NAMALWA (cell line): ENCODE data around the gene SLC25A28.
"Not testable (repeated sequence)": the region's sequence is repeated elsewhere in the genome, so short reads cannot be mapped to it uniquely, and the experiment has no call there.

ENCODE experiments used
- DNase-seq: peaks from one replicate; pipeline ENCODE4 v3.0.0-alpha.2; 2015; ENCODE audit warnings: low spot score

The SLC25A28 gene

DNA sequence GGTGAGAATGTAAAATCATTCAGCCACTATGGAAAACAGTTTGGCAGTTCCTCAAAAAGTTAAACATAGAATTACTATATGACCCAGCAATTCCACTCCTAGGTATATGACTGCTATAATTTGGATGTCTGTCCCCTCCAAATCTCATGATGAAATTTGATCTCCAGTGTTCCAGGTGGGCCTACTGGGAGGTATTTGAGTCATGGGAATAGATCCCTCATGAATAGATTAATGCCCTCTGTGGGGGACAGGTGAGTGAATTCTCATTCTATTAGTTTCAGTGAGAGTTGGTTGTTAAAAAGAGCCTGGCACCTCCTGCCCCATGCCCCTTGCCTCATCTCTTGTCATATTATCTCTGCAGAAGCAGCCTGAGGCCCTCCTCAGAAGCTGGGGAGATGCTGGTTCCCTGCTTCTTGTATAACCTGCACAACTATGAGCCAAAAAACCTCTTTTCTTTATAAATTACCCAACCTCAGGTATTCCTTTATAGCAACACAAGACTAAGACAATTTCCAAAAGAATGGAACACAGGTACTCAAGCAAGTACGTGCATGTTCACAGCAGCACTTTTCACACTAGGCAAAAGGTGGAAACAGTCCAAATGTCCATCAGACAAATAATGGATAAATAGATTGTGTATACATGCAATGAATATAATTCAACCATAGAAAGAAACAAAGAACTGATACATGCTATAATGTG, 8.8 kb upstream of the SLC25A28 start:
- no peak for DNase-seq

DNA sequence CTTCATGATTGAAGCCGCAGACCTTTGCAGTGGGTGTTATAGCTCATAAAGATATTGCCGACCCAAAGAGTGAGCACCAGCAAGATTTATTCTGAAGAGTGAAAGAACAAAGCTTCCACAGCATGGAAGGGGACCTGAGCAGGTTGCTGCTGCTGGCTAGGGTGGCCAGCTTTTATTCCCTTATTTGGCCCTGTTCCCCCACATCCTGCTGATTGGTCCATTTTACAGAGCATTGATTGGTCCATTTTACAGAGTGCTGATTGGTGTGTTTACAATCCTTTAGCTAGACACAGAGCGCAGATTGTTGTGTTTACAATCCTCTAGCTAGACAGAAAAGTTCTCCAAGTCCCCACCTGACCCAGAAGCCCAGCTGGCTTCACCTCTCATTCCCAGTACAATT, 4.9 kb upstream of the SLC25A28 start:
- DNase-seq = not testable (repeated sequence)

GRCh38 chr10:99623919-99624318, 3.7 kb upstream of the SLC25A28 start:
- no peak for DNase-seq

GRCh38 chr10:99621454-99622251, 1.4 kb upstream of the SLC25A28 start:
- no peak for DNase-seq

DNA sequence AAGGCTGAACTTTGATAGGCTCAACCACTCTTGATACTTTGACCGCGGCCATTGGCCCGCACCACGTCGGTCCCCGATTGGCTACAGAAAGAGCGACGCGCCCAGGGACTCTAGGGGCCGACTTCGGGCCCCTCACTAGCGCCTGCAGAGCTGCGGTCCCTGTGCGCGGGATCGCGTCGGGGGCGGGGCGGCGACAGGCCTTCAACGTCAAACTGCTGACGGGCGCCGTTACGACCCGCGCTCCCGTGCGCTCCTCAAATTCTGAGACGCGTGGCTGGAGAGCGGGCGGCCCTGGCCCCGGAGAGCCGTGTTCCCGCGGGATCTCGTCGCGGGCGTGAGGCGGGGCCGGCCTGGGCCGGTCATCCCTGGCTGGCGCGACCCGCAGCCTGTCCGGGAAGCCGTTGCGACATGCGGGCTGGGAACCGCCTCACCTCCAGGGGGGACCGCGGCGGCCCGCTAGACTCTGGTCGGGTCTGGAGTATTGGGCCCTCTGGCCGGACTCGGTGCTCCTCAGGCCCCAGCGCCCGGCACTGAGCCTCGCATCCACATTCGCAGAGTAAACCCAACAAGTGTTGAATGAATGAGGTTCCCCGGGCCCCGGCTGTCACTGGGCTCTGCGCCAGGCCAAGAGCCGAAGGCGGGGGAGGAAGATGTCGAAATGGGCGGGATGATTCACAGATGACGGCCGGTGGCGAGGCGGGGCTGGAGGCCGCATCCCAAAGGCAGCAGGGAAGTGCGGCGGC, 643 bp upstream of the SLC25A28 start:
- peak; percentile 71 for DNase-seq

GRCh38 chr10:99619090-99619800, 994 bp downstream of the SLC25A28 start:
- DNase-seq = peak; percentile 68

DNA sequence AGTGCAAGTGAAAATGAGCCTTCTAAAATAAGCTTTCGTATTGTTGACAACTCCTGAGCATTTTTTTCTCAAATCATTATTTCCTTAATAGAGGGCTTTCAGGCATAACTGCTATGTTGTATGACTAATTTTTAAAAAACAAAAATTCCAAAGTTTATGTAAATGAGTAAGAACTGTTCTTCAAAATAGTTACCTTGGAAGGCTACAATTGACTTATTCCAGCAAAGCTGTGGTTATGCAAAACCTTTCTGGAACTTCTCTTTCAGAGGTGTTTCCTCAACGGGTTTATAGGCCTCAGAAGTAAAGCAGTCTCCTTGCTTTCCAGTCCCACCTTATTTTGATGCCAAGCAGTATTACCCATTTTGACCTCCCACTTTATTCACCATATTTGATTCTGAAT, 2.5 kb downstream of the SLC25A28 start:
- DNase-seq = no peak

GRCh38 chr10:99615426-99615825, 4.8 kb downstream of the SLC25A28 start:
- no peak for DNase-seq

- peak; percentile 79 for DNase-seq
Observed at GRCh38 chr10:99612167-99612831, 7.9 kb downstream of the SLC25A28 start.

DNA sequence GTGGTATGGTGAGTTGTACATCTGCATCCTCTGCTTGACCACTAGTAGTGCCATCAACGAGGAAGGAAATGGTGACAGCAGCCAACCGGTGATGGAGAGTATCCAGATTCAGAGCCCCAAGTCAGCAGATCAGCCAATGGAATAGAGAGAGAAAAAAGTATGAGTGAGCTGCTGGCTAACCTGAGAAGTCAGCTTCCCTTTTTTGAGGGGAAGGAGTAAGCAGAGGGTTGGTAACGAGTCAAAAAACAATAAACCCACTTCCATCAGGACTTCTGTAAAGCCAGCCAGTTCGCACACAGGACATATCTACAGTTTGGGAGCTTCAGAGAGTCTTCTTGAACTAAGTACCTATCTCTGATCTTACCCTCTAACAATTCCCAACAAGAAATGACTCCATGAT, 8.9 kb downstream of the SLC25A28 start:
- no peak for DNase-seq

DNA sequence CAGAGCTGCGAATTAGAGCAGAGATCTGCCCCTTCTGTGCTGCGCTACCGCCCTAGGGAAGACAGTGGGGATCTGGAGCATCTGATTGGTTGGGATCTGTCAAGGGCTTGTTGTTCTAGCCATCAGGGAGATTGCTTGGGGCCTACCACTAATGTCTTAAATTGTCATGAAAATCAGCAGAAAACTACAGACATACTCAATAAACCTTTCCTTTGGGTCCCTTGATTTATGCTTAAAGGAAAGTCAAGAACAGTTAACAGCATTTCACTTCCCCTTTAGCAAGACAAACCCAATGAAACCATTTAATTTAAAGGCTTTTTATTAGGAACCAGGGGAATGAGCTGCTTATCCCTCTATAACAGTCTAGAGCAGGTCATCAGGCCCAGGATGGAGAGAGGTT, 10.0 kb downstream of the SLC25A28 start:
- DNase-seq = no peak

GRCh38 chr10:99609186-99609585, 11.1 kb downstream of the SLC25A28 start:
- DNase-seq = no peak

GRCh38 chr10:99605351-99605750, 14.9 kb downstream of the SLC25A28 start:
- no peak for DNase-seq

GRCh38 chr10:99604862-99605261, 15.4 kb downstream of the SLC25A28 start:
- DNase-seq = no peak

GRCh38 chr10:99598781-99599509, 21.3 kb downstream of the SLC25A28 start:
- no peak for DNase-seq

GRCh38 chr10:99598011-99598410, 22.2 kb downstream of the SLC25A28 start:
- no peak for DNase-seq

- DNase-seq = not testable (repeated sequence)
Observed at GRCh38 chr10:99596708-99597107, 23.5 kb downstream of the SLC25A28 start.

- no peak for DNase-seq
Observed at GRCh38 chr10:99595770-99596465, 24.3 kb downstream of the SLC25A28 start.

GRCh38 chr10:99595236-99595635, 25.0 kb downstream of the SLC25A28 start:
- DNase-seq = no peak

DNA sequence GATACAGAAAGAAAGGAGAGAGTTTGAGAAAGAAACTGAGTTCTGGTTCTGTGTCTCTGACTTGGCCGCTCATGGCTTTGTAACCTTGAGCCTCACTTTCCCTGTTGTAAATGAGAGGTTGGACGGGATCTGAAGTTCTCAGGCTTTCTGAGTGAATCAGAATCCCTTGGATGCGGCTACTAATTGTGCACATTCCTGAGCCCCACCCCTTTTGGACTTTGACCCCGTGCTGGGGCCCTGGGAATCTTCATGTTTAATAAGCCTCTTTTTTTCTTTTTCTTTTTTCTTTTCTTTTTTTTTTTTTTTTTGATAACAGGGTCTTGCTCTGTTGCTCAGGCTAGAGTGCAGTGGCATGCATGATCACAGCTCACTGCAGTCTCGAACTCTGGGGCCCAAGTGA, 26.9 kb downstream of the SLC25A28 start:
- DNase-seq = no peak
